Measurements from ENCODE around the gene SHB. TPM values are rescaled to one million over a fixed set of nuclear protein-coding genes. Genes with fewer than 3 reads are reported as not detected.

SHB gene
- total RNA-seq, 2 experiments from 2014 or later, result 1.2 TPM

DNA sequence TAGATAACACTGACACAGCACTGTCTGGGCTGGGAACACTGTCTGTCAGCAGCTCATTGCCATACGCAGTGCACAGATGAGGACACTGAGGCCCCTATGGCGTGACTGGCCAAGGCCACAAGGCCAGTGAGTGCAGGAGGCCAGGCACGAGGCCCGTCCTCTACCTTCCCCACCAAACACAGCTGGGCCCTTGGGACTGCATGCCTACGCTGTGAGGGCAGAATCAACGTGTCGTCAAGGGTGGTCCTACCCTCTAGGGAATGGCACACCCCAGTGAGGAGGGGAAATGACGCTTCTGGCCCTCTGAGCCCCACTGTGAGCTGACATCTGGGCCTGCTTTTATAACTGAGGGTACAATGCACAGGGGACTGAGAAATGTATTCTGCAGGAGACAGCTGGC lies 123.0 kb downstream of the SHB start:
- no peak overlapping the region for H3K27ac Mint-ChIP-seq
- H3K27me3 Mint-ChIP-seq (ENCODE audit: low read depth), result no peaks in the 10 kb centered on the region
- no peaks in the 10 kb centered on the region for H3K36me3 Mint-ChIP-seq (ENCODE audit: low read depth)
- H3K9me3 Mint-ChIP-seq, result no peaks in the 10 kb centered on the region
- H3K4me1 Mint-ChIP-seq (ENCODE audit: low read depth), result no peaks in the 10 kb centered on the region
- no peak for DNase-seq
- no peak overlapping the region for H3K4me3 Mint-ChIP-seq
- intact Hi-C loops (cut with micrococcal nuclease), result no loop called here
- CTCF ChIA-PET, result no interaction called here

DNA sequence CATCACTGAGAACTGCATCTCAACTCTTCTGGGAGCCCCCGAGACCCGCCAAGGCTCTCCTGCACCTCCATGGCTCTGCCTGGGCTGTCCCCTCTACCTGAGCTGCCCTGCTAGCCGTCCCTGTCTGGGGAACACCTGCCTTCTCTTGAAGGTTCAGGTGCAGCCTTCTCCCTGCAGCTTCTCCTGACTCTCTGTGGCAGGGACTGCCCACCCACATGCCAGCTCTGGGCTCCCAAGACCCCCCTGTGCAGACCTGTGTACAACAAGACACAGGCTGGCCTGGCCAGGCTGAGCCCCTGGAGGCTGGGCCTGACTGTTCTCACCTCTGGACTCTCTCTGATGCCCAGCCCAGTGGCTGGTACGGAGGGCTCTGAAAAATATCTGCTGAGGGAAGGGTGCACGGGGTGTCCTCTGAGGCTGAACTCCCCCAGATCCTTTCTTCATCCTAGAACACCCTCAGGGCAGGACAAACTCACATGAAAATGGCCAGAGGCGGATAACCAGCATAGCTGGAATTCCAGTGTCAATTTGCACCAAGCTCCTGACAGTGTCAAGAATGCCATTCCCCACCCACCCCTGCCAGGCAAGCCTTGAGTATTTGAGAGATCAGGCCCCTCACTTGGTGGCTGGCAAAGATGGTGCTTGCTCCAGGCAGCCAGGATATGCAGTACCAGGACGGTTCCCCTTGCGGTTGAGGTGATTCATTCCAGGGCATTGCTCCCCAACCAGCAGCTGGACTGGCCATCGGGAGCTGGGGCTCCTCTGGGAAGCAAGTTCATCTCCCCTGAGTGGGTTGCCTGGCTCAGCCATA lies 124.2 kb downstream of the SHB start:
- Mint-ChIP-seq H3K27ac (no peak overlapping the region), H3K36me3 (ENCODE audit: low read depth) (no peaks in the 10 kb centered on the region), H3K4me3 (no peak overlapping the region), H3K9me3 (no peaks in the 10 kb centered on the region), H3K27me3 (ENCODE audit: low read depth) (no peaks in the 10 kb centered on the region), H3K4me1 (ENCODE audit: low read depth) (no peaks in the 10 kb centered on the region)
- CTCF ChIA-PET, result no interaction called here
- intact Hi-C loops (cut with micrococcal nuclease), result no loop called here
- DNase-seq, result no peak

- H3K9me3 Mint-ChIP-seq, result no peaks in the 10 kb centered on the region
- H3K4me3 Mint-ChIP-seq, result no peak overlapping the region
- H3K27me3 Mint-ChIP-seq (ENCODE audit: low read depth), result no peaks in the 10 kb centered on the region
- DNase-seq, result no peak
- intact Hi-C loops (cut with micrococcal nuclease), result no loop called here
- no peak overlapping the region for H3K27ac Mint-ChIP-seq
- H3K4me1 Mint-ChIP-seq (ENCODE audit: low read depth), result no peaks in the 10 kb centered on the region
- H3K36me3 Mint-ChIP-seq (ENCODE audit: low read depth), result no peaks in the 10 kb centered on the region
- CTCF ChIA-PET, result no interaction called here
Observed at GRCh38 chr9:37944266-37944650, 124.8 kb downstream of the SHB start.

- intact Hi-C loops (cut with micrococcal nuclease), result no loop called here
- Mint-ChIP-seq H3K27me3 (ENCODE audit: low read depth) (no peaks in the 10 kb centered on the region), H3K4me3 (no peak overlapping the region), H3K27ac (no peak overlapping the region), H3K36me3 (ENCODE audit: low read depth) (no peaks in the 10 kb centered on the region), H3K9me3 (no peaks in the 10 kb centered on the region), H3K4me1 (ENCODE audit: low read depth) (no peaks in the 10 kb centered on the region)
- CTCF ChIA-PET, result no interaction called here
- DNase-seq, result no peak
Observed at GRCh38 chr9:37943345-37944265, 125.4 kb downstream of the SHB start.

DNA sequence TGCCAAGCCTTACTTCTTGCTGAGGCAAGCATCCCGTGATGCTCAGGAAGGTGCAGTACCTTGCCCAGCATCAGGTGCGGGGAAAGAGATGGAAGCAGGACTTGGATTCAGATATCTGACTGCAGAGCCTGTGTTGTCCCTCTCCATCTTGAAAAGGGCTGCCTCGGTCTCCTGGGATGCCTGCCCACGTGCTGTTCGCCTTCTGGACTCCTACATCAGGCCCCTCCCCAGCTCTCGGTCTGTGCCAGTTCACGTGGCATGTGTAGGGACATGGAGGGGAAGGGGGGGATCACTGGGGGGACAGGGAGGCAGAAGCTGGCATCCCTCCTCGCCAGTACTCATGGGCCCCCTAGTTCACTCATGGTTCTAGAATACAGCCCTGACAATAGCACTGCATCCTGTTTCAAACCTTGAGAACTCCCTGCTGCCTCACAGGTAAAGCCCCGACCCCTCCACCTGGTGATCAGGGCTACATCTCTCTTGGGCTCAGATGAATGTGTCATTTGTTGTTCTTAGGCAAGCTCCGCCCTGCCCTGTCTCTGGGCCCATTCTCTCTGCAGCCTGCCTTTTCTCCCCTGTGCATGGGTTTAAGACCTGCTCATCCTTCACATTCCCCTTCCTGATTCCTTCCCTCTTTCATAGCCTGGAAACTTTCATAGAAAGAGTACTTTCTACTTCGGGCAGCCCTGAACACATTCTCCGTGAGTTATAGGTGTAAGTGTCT lies 126.2 kb downstream of the SHB start:
- no peaks in the 10 kb centered on the region for H3K27me3 Mint-ChIP-seq (ENCODE audit: low read depth)
- no peaks in the 10 kb centered on the region for H3K36me3 Mint-ChIP-seq (ENCODE audit: low read depth)
- no peak overlapping the region for H3K4me3 Mint-ChIP-seq
- intact Hi-C loops (cut with micrococcal nuclease), result no loop called here
- no peaks in the 10 kb centered on the region for H3K9me3 Mint-ChIP-seq
- no peak for DNase-seq
- CTCF ChIA-PET, result no interaction called here
- H3K4me1 Mint-ChIP-seq (ENCODE audit: low read depth), result no peaks in the 10 kb centered on the region
- H3K27ac Mint-ChIP-seq, result no peak overlapping the region

GRCh38 chr9:37941253-37941652 lies 127.8 kb downstream of the SHB start:
- no peaks in the 10 kb centered on the region for H3K27me3 Mint-ChIP-seq (ENCODE audit: low read depth)
- no peak overlapping the region for H3K4me3 Mint-ChIP-seq
- intact Hi-C loops (cut with micrococcal nuclease), result no loop called here
- no peak for DNase-seq
- no peaks in the 10 kb centered on the region for H3K4me1 Mint-ChIP-seq (ENCODE audit: low read depth)
- H3K36me3 Mint-ChIP-seq (ENCODE audit: low read depth), result no peaks in the 10 kb centered on the region
- no peaks in the 10 kb centered on the region for H3K9me3 Mint-ChIP-seq
- CTCF ChIA-PET, result no interaction called here
- no peak overlapping the region for H3K27ac Mint-ChIP-seq

- Mint-ChIP-seq H3K9me3 (no peaks in the 10 kb centered on the region), H3K36me3 (ENCODE audit: low read depth) (no peaks in the 10 kb centered on the region), H3K4me1 (ENCODE audit: low read depth) (no peaks in the 10 kb centered on the region), H3K4me3 (no peak overlapping the region), H3K27ac (no peak overlapping the region), H3K27me3 (ENCODE audit: low read depth) (no peaks in the 10 kb centered on the region)
- DNase-seq, result no peak
- intact Hi-C loops (cut with micrococcal nuclease), result no loop called here
- CTCF ChIA-PET, result no interaction called here
Observed at GRCh38 chr9:37939575-37940095, 129.4 kb downstream of the SHB start.

DNA sequence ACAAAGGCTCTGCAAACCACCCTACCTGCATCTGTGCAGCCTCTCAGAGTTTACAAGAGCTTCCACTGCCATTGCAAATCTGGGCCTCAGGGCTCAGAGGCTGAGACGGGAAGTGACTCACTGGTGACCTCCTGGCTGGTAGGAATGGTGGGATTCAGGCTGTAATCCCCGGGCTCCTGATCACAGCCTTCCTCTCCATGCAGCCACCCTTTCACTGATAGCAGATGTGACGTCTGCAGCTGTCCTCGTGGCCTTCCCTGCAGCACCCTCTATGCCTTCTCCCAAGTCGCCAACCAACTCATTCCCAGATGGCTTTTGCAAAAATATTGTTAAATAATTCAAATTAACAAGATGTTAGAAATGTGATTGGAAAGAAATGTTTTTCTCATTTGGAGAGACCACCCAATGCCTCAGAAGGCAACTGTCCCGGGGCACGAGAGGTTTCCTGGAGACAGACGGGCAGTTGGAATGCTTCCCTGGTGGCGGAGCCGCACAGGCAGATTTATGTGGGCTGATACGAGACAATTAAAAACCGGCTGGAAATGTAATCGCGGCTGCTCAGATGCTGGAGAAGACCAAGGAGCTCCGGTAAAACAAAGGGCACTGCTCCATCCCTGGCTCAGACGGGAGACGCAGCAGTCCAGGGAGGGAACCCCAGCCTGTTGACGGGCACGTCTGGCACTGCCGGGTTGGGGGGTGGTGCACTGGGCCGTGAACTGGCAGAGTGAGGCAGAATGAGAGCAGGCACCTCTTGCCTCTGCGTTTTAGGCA lies 130.7 kb downstream of the SHB start:
- H3K9me3 Mint-ChIP-seq, result no peaks in the 10 kb centered on the region
- CTCF ChIA-PET, result interaction anchor here (1.5 kb wide), 1 partner anchor 25 kb away, joined by 3 read pairs; no protein-coding TSS in a partner anchor
- no peaks in the 10 kb centered on the region for H3K27me3 Mint-ChIP-seq (ENCODE audit: low read depth)
- no peaks in the 10 kb centered on the region for H3K36me3 Mint-ChIP-seq (ENCODE audit: low read depth)
- no peak overlapping the region for H3K4me3 Mint-ChIP-seq
- H3K27ac Mint-ChIP-seq, result no peak overlapping the region
- H3K4me1 Mint-ChIP-seq (ENCODE audit: low read depth), result no peaks in the 10 kb centered on the region
- intact Hi-C loops (cut with micrococcal nuclease), result no loop called here
- no peak for DNase-seq

- Mint-ChIP-seq H3K36me3 (ENCODE audit: low read depth) (no peaks in the 10 kb centered on the region), H3K27ac (no peak overlapping the region), H3K4me3 (no peak overlapping the region), H3K27me3 (ENCODE audit: low read depth) (no peaks in the 10 kb centered on the region), H3K9me3 (no peaks in the 10 kb centered on the region), H3K4me1 (ENCODE audit: low read depth) (no peaks in the 10 kb centered on the region)
- CTCF ChIA-PET, result interaction anchor here (1.5 kb wide), 1 partner anchor 24 kb away, joined by 3 read pairs; no protein-coding TSS in a partner anchor
- DNase-seq, result no peak
- intact Hi-C loops (cut with micrococcal nuclease), result no loop called here
Observed at GRCh38 chr9:37937366-37937765, 131.7 kb downstream of the SHB start.

DNA sequence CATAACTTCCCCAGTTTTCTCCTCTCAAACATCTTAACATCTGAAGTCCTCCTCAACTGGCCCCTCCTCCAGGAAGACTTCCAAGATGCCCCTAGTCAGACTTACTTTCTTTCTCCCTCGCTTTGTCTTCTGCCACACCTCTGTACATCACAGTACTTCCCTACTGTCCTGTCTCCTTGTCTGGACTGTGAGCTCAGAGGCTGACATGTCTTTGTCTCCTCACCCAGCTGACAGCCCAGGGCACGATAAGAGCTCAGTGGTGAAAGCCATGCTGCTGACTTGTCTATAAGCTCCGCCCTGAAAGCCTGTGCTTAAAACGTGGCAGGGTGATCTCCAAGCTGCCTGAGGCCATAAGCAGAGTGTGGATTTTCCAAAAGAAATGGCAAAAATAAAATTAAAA lies 132.1 kb downstream of the SHB start:
- intact Hi-C loops (cut with micrococcal nuclease), result no loop called here
- Mint-ChIP-seq H3K27me3 (ENCODE audit: low read depth) (no peaks in the 10 kb centered on the region), H3K36me3 (ENCODE audit: low read depth) (no peaks in the 10 kb centered on the region), H3K9me3 (no peaks in the 10 kb centered on the region), H3K4me1 (ENCODE audit: low read depth) (no peaks in the 10 kb centered on the region), H3K4me3 (no peak overlapping the region), H3K27ac (no peak overlapping the region)
- no peak for DNase-seq
- CTCF ChIA-PET, result interaction anchor here (1.5 kb wide), 1 partner anchor 23 kb away, joined by 3 read pairs; no protein-coding TSS in a partner anchor

GRCh38 chr9:37936376-37936775 lies 132.7 kb downstream of the SHB start:
- no peaks in the 10 kb centered on the region for H3K4me1 Mint-ChIP-seq (ENCODE audit: low read depth)
- H3K4me3 Mint-ChIP-seq, result no peak overlapping the region
- intact Hi-C loops (cut with micrococcal nuclease), result no loop called here
- H3K27me3 Mint-ChIP-seq (ENCODE audit: low read depth), result no peaks in the 10 kb centered on the region
- CTCF ChIA-PET, result interaction anchor here (1.5 kb wide), 1 partner anchor 23 kb away, joined by 3 read pairs; no protein-coding TSS in a partner anchor
- no peaks in the 10 kb centered on the region for H3K36me3 Mint-ChIP-seq (ENCODE audit: low read depth)
- H3K27ac Mint-ChIP-seq, result no peak overlapping the region
- no peak for DNase-seq
- H3K9me3 Mint-ChIP-seq, result no peaks in the 10 kb centered on the region
